GM18526 (cell line): Measurements from ENCODE around the gene CYP3A5.

Source experiments
- POLR2A ChIP-seq: IDR thresholded peaks from 3 replicates; pipeline ENCODE4 v1.6.1; 2011; ENCODE audit not compliant: insufficient read length; ENCODE audit errors: extremely low read depth

Gene CYP3A5

GRCh38 chr7:99679400-99680191, at the start of gene CYP3A5:
Gene CYP3A5, minus strand, starts transcription at chr7:99679996. Its CDS starts 100 bp downstream, at chr7:99679896.
- TF ChIP-seq POLR2A = no peak

- no peak for TF ChIP-seq POLR2A
These were observed 48.8 kb upstream of the CYP3A5 start for GRCh38 chr7:99728615-99729014.

DNA sequence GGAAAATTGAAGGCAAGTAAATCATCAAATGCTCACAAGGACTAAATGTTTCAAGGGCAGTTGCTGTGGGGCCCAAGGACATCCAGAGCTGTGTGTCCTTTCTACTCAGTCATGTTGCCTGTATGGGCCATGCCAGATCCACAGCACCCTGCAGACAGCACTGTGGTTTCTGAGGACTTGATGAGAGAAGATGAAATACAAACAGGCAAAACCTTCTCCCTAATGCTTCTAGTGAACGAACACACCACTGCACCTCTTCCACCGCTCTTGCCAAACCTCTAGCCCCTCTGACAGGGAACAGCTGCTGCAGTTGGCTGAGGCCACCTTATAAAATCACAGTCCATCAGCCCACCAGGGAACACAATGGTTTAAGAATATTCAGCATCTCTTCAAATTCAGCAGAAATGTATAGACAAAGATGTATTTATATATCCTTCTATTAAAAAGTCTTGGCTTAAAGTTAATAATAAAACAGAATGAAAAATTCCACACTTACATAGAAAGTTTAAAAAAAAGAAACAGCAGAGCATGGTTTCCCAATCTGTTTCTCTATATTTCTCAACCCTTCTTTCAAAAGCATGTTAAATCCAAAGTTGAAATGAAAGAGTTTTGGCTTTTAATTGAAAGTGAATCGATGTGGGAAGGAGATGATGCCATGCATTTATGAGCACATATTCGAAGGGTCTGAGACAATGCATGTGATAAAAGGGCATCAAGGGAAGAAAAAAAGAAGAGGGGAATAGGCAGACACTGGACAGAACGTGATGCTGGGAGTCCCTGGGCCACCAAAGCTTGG, 41.2 kb upstream of the CYP3A5 start:
- TF ChIP-seq POLR2A = no peak

DNA sequence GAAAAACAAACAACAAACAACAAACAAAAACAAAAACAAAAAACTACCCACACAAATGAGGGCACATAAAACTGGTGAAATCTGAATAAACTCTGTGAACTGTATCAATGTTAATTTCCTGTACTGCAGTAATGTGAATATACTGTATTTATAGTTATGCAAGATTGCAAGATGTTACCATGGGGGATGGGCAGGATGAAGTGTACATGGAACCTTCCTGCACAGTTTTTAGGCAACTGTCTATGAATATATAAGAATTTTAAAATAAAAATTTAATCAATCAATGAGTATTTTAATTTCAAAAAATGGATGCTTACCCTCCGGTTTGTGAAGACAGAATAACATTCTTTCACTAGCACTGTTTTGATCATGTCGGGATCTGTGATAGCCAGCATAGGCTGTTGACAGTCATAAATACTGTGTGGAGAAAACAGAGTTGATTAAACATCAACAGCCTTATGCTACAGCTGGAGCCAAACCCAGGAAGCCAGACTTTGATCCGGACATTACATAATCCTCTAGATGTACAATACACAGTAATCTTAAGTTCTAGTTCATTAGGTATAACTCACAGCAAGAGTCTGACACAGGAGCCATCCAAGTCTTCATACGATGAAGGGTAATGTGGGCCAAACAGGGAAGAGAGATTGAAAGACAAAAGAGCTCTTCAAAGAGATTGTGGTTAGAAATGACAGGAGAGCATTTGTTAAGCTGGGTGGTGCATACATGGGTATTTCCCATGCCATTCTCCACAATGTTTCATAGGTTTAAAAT, 40.4 kb upstream of the CYP3A5 start:
- TF ChIP-seq POLR2A = no peak

- TF ChIP-seq POLR2A = no peak
These were observed 34.3 kb upstream of the CYP3A5 start for GRCh38 chr7:99713995-99714570.

- TF ChIP-seq POLR2A = no peak
These were observed 30.2 kb upstream of the CYP3A5 start for GRCh38 chr7:99709838-99710578.

- TF ChIP-seq POLR2A = no peak
These were observed 29.5 kb upstream of the CYP3A5 start for GRCh38 chr7:99709260-99709659.

DNA sequence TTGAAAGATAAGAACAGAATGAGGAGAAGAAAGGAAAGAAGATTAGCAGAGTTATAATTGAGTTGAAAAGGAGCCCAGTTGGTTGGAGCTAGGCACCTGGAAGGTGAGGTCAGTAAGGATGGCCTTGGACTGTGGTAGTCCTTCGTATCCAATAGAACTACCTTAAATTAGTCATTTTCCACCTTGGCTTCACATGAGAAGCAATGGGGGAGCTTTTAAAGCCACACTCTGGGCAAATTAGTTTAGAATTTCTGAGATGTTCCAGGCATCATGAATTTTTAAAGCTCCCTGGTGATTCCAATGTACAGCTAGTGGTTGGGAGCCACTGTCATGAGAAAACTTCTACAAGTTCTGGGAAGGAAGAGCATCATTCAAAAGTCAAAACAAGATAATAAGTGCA, 27.3 kb upstream of the CYP3A5 start:
- no peak for TF ChIP-seq POLR2A

GRCh38 chr7:99699946-99700345, 20.1 kb upstream of the CYP3A5 start:
- TF ChIP-seq POLR2A = no peak

DNA sequence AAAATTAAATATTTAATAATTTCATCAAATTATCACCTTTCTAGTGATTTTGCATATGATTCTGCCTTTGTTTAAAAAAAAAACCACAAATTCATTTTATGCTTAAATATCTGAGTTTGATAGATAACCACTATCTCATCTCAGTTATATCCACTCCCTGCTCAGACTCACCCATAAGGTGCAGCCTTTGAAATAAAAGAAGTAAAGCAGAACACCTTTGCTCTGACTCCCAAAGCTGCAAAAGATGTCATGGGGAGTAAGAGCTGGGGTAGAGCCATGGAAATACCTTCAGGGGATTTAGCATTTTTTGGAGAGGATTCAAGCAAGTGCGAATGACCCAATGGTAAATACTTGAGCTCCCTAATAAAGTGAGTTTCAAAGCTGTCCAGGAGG, 15.1 kb upstream of the CYP3A5 start:
- TF ChIP-seq POLR2A = no peak

GRCh38 chr7:99694201-99694911, 14.6 kb upstream of the CYP3A5 start:
- TF ChIP-seq POLR2A = no peak

DNA sequence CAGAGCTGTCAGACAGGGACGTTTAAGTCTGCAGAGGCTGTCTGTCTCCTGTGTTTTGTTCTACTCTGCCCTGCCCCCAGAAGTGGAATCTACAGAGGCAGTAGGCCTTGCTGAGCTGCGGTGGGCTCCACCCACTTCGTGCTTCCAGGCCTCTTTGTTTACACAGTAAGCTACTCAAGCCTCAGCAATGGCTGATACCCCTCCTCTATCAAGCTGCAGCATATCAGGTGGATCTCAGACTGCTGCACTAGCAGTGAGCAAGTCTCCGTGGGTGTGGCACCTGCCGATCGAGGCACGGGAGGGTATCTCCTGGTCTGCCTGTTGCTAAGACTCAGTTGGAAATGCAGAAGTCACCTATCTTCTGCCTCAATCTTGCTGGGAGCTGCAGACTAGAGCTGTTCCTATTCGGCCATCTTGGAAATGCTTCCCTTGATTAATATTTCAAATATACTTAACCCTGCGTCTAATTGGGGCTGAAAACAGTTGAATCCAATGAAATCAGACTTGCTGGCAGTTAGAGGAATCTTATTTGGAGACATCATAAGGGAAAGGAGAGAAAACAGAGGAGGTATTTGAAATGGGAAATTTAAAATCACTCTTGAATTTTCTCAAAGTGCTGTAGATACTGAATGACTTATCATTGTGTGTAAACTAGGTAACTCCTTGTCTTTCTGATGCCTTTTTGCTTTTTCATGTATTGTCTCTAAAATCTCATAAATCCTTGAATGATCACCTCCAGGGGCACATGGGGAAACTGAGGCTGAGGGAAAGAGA, 13.8 kb upstream of the CYP3A5 start:
- no peak for TF ChIP-seq POLR2A

- TF ChIP-seq POLR2A = no peak
These were observed 13.3 kb upstream of the CYP3A5 start for GRCh38 chr7:99693100-99693426.

DNA sequence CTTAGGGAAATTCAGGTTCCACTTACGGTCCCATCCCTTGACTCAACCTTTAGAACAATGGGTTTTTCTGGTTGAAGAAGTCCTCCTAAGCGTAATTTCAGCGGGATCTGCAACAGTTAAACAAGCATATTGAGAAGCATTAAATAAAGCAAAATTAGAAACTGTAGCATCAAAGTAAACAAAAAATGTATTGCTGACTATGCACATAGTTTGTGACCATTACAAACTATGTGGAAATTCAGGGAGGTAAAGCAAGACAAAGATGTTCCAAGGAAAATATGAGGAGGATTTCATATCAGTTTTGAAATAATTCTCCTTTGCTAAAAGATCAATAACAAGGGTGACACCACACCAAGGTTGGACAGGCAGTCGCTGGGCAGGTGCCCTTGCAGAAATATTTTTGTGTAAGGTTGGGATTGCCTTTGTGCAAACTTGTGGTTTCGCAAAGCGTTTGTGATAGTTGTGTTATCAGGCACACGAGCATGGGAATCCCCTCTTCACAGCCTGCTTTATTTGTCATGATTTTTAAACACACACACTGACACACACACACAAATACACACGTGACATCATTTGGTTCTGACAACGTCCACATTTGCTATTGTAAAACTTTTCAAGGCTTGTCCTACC, 5.4 kb upstream of the CYP3A5 start:
- TF ChIP-seq POLR2A = no peak
